Colon (tissue), 2 donors: ENCODE measurements around the gene GLIS2.
"Not testable (repeated sequence)": the region's sequence is repeated elsewhere in the genome, so short reads cannot be mapped to it uniquely, and the experiment has no call there.

Source experiments
- FAIRE-seq: peaks from 2 replicates; lab custom pipeline; 2012; peaks lifted over from hg19 to GRCh38; lab: Jason Lieb, UNC
- donor health status: control.
- donor health status: control.

The GLIS2 gene

GRCh38 chr16:4336701-4337539 is 21.1 kb downstream of the GLIS2 start:
- no peak for FAIRE-seq

DNA sequence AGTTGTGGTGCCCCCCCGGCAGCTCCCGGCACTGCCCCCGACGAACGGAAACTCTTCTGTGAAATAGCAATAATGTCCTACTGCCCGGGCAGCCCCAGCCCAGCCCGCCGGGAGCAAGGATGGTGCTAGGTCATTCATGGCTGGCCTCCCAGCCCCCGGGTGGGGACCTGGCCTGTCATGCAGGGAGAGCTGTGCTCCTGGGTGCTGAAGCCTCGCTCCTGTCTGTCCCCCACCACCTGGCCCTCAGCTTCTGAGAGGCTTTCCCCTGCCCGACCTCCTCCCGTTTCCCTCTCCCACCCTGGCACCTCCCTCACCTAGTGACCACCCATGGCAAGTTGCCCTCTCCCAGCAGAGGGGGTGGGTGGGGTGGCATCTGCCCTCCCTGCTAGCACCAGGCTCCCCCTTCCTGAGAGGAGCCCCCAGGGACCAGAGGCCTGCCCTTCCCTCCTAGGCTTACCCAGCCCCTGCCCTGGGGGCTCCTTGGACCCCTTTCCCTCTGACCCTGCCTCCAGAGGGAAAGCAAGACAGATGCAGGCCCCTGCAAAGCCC is 21.7 kb downstream of the GLIS2 start:
- no peak for FAIRE-seq

GRCh38 chr16:4338125-4338582 is 22.3 kb downstream of the GLIS2 start:
- FAIRE-seq, result no peak

GRCh38 chr16:4338712-4339299 is 22.9 kb downstream of the GLIS2 start:
- no peak for FAIRE-seq

DNA sequence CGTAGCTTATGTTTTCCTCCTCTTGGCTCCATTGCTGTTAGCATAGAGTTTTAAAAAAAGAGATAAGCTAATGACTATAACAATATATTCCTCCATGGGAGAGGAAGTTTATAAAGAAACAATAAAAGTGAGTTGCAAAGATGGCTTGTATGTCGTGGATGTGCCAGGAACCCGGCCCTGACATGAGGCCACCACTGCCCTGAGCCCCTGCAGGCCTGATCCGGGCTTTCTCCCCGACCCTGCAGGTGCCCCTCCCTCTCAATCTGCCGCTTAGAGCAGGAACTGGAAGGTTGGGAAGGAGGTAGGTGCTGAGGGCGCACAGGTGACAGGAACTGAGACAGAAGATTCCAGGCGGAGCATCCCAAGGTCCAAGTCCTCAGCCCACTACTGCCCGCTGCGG is 23.6 kb downstream of the GLIS2 start:
- no peak for FAIRE-seq

- FAIRE-seq, result no peak
Measured at GRCh38 chr16:4339909-4340308, 24.0 kb downstream of the GLIS2 start.

- FAIRE-seq, result no peak
Measured at GRCh38 chr16:4340443-4340842, 24.6 kb downstream of the GLIS2 start.

DNA sequence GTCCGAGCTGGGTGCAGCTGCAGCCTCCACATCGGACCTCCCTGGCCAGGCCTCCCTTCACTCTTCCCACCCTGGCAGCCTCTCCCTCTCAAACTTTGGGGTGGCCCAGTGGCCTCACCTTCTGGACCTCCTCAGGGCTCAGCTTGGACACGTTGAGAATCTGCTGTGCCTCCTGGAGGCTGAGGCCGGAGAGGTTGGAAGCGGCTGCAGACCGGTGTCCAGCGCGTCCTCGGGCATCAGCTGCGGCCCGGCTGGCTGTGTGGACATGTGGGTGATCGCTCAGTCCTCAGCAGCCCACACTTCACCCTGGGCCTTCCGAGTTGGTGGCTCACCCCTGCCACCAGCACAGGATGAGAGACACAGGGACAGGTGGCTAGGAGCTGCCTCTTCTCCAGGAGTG is 25.4 kb downstream of the GLIS2 start:
- no peak for FAIRE-seq

DNA sequence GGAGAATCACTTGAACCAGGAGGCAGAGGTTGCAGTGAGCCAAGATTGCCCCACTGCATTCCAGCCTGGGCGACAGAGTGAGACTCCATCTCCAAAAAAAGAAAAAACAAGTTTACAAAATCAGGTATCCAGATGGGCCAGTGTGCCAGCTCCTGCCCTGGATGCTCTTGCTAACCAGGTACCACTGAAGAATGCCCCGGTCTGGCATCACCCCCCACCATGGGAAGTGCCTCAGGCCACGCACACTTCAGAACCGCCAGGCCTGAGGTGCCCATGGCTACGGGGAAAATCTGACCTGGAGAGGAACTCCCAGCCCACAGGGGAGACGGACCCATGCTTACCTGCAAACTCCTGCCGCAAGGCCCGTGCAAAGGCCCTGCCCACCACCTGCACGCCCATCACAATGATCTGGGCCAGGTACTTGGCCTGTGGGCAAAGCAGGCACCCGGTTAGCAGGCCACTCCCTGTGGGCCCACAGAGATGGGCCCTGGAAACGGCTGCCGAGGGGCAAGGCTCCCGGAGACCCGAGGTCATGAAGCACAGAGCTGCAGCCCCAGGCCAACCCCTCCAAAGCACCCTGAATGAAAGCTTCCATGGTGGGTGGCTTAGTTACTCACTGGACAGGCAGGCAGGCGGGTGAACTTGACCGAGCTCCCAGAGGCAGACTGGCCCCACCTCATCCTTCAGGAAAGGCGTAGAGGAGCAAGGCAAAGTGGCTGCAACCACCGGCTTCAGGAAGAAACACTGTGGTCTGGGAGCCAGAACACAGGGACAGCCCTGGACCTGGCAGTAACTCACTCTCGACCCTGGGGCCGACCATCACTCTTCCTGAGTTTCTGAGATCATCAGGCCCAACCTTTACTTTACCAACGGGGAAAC is 27.2 kb downstream of the GLIS2 start:
- no peak for FAIRE-seq

- FAIRE-seq, result not testable (repeated sequence)
Measured at GRCh38 chr16:4344300-4344982, 28.6 kb downstream of the GLIS2 start.

- FAIRE-seq, result no peak
Measured at GRCh38 chr16:4344983-4345835, 29.3 kb downstream of the GLIS2 start.

- FAIRE-seq, result no peak
Measured at GRCh38 chr16:4345836-4346781, 30.2 kb downstream of the GLIS2 start.

- no peak for FAIRE-seq
Measured at GRCh38 chr16:4347010-4347409, 31.1 kb downstream of the GLIS2 start.

GRCh38 chr16:4347765-4348509 is 32.1 kb downstream of the GLIS2 start:
- no peak for FAIRE-seq

GRCh38 chr16:4349332-4349731 is 33.5 kb downstream of the GLIS2 start:
- no peak for FAIRE-seq

GRCh38 chr16:4350365-4350786 is 34.5 kb downstream of the GLIS2 start:
- no peak for FAIRE-seq

- FAIRE-seq, result no peak
Measured at GRCh38 chr16:4350787-4351659, 35.2 kb downstream of the GLIS2 start, which contains the start of gene PAM16. Gene PAM16 (minus strand): TSS chr16:4351321. CDS start chr16:4351234, 87 bp downstream.

- no peak for FAIRE-seq
Measured at GRCh38 chr16:4351880-4352279, 36.0 kb downstream of the GLIS2 start.
